Naive thymus-derived CD4-positive, alpha-beta T cell (primary cell): Measurements from ENCODE around the gene C19orf73. TPM values are rescaled to one million over a fixed set of nuclear protein-coding genes. Genes with fewer than 3 reads are reported as not detected.

Experiments
- ATAC-seq: fragments of 150-1000 bp; cut with Tn5 transposase; 2 replicates; pipeline ENCODE4 v1.10.0; 2021; ENCODE audit warnings: mild to moderate bottlenecking, moderate library complexity
- CTCF ChIA-PET: fragments of 350-600 bp; sonication (Branson Sonifier 250); formaldehyde crosslinking; loops from one replicate; lab custom pipeline; 2021; ENCODE audit warnings: antibody characterized with exemption; lab: Charles Lee
- POLR2A ChIA-PET: fragments of 350-600 bp; sonication (Branson Sonifier 250); formaldehyde crosslinking; loops from one replicate; lab custom pipeline; 2021; ENCODE audit warnings: antibody characterized with exemption, inconsistent platforms; lab: Charles Lee
- DNase-seq, 9 donors: peaks; one replicate each; pipeline versions ENCODE4 v3.0.0 to v3.0.0-alpha.2; 2020 to 2022; ENCODE audit warnings: mixed read lengths in 1 of 9
- H3K27ac ChIP-seq: one replicate; pipeline ENCODE4 v1.7.0; 2013; ENCODE audit warnings: mild to moderate bottlenecking, low read depth, low read length, moderate library complexity
- H3K27me3 ChIP-seq, 2 donors: one replicate each; pipeline ENCODE4 v1.7.0; 2013; ENCODE audit warnings: low read length in 2 of 2, mild to moderate bottlenecking in 2 of 2, moderate library complexity in 2 of 2; ENCODE audit not compliant: control insufficient read depth in 2 of 2, insufficient read depth in 2 of 2
- H3K36me3 ChIP-seq, 3 experiments: 1 replicate in 2 of 3; 2 replicates in 1 of 3; pipeline ENCODE4 v1.7.0; 2013; ENCODE audit warnings: low read length in 3 of 3, mild to moderate bottlenecking in 3 of 3, moderate library complexity in 1 of 3; ENCODE audit not compliant: insufficient read depth in 3 of 3, control insufficient read depth in 2 of 3
- H3K4me1 ChIP-seq, 2 donors: one replicate each; pipeline ENCODE4 v1.7.0; 2013; ENCODE audit warnings: low read length in 2 of 2, mild to moderate bottlenecking in 2 of 2, moderate library complexity in 1 of 2; ENCODE audit not compliant: control insufficient read depth in 2 of 2, insufficient read depth in 2 of 2
- H3K4me3 ChIP-seq: 2 replicates; pipeline ENCODE4 v1.7.0; 2013; ENCODE audit warnings: mild to moderate bottlenecking, low read length
- H3K9me3 ChIP-seq, 3 experiments: 1 replicate in 2 of 3; 2 replicates in 1 of 3; pipeline ENCODE4 v1.7.0; 2013; ENCODE audit warnings: low read length in 3 of 3; ENCODE audit not compliant: control insufficient read depth in 2 of 3
- H3K27ac Mint-ChIP-seq, 9 donors: one replicate each; pipeline ENCODE4 v1.8.0; 2020 to 2022; ENCODE audit warnings: mixed read lengths in 9 of 9, mild to moderate bottlenecking in 8 of 9, moderate library complexity in 5 of 9, inconsistent platforms in 2 of 9
- H3K27me3 Mint-ChIP-seq, 5 donors: one replicate each; pipeline ENCODE4 v1.8.0; 2021 to 2022; ENCODE audit warnings: mixed read lengths in 5 of 5, mild to moderate bottlenecking in 1 of 5
- H3K36me3 Mint-ChIP-seq, 5 donors: one replicate each; pipeline ENCODE4 v1.8.0; 2020 to 2022; ENCODE audit warnings: mixed read lengths in 5 of 5, mild to moderate bottlenecking in 3 of 5, inconsistent platforms in 1 of 5
- H3K4me1 Mint-ChIP-seq, 7 donors: one replicate each; pipeline ENCODE4 v1.8.0; 2020 to 2022; ENCODE audit warnings: mixed read lengths in 7 of 7, mild to moderate bottlenecking in 3 of 7, inconsistent platforms in 1 of 7
- H3K4me3 Mint-ChIP-seq, 10 donors: one replicate each; pipeline ENCODE4 v1.8.0; 2020 to 2022; ENCODE audit warnings: mild to moderate bottlenecking in 10 of 10, mixed read lengths in 10 of 10, moderate library complexity in 6 of 10, inconsistent platforms in 2 of 10
- H3K9me3 Mint-ChIP-seq, 11 donors: one replicate each; pipeline ENCODE4 v1.8.0; 2020 to 2022; ENCODE audit warnings: mixed read lengths in 11 of 11, mild to moderate bottlenecking in 4 of 11, inconsistent platforms in 1 of 11, moderate library complexity in 1 of 11
- intact Hi-C, 2 donors: fragments of 100-400 bp; cut with micrococcal nuclease; formaldehyde crosslinking; loops; one replicate each; pipeline ENCODE4 v1.15.1; 2023
- polyA plus RNA-seq, 2 donors: library from polyadenylated mRNA; unstranded; fragments of 300-500 nt; fragmentation: Illumina TruSeq; gene quantifications; one replicate each; pipeline ENCODE4 v1.2.3, GENCODE V29; 2021
- total RNA-seq, 6 experiments: library from RNA in 5 of 6; stranded (reverse) in 5 of 6; gene quantifications; 1 replicate in 5 of 6; 2 replicates in 1 of 6; pipeline ENCODE4 v1.2.3 and lab custom pipeline; 2021 to 2026

The C19orf73 gene
- total and polyA plus RNA-seq, 7 experiments from 2014 or later = 1.3 to 4.8 (median 2.3) TPM

GRCh38 chr19:49114630-49115363 is 4.1 kb downstream of the C19orf73 start:
- Histone ChIP-seq H3K36me3 (peaks cover 0 to 4% (median 0%) of the 10 kb centered on the region in 3 experiments), H3K27ac (peak overlapping the region; percentile 72), H3K4me1 (peaks cover 15 to 19% of the 10 kb centered on the region in 2 donors), H3K4me3 (peak overlapping the region; percentile 54), H3K27me3 (no peaks in the 10 kb centered on the region), H3K9me3 (no peaks in the 10 kb centered on the region)
- CTCF ChIA-PET = interaction anchor here (0.5 to 2.2 kb wide), 6 partner anchors 17 to 459 kb away, joined by 3 to 17 read pairs (median 3); no protein-coding TSS in a partner anchor
- DNase-seq (peak in 8 of 9 donors; percentile 27 to 61 (median 52)), ATAC-seq (no peak)
- POLR2A ChIA-PET = interaction anchor here (0.8 to 1.2 kb wide), 6 partner anchors 13 to 153 kb away, joined by 3 to 13 read pairs (median 3); no protein-coding TSS in a partner anchor
- peaks cover 0 to 2% (median 0%) of the 10 kb centered on the region in 5 donors for H3K27me3 Mint-ChIP-seq
- intact Hi-C loops = loop anchor here (1.0 to 10.0 kb wide), 14 partner anchors 14 to 913 kb away; partner anchors contain the start of genes ALDH16A1 (in 1 of the 2), DBP (in 1 of the 2), FLT3LG (in 1 of the 2) and GYS1 (in 1 of the 2)
- H3K4me1 Mint-ChIP-seq = peaks cover 27 to 48% (median 34%) of the 10 kb centered on the region in 7 donors
- H3K4me3 Mint-ChIP-seq = peak overlapping the region; percentile 77 to 94 (median 84)
- H3K27ac Mint-ChIP-seq = peak overlapping the region in 7 of 9 donors; percentile 47 to 91 (median 69)
- no peaks in the 10 kb centered on the region for H3K36me3 Mint-ChIP-seq
- H3K9me3 Mint-ChIP-seq = no peaks in the 10 kb centered on the region

DNA sequence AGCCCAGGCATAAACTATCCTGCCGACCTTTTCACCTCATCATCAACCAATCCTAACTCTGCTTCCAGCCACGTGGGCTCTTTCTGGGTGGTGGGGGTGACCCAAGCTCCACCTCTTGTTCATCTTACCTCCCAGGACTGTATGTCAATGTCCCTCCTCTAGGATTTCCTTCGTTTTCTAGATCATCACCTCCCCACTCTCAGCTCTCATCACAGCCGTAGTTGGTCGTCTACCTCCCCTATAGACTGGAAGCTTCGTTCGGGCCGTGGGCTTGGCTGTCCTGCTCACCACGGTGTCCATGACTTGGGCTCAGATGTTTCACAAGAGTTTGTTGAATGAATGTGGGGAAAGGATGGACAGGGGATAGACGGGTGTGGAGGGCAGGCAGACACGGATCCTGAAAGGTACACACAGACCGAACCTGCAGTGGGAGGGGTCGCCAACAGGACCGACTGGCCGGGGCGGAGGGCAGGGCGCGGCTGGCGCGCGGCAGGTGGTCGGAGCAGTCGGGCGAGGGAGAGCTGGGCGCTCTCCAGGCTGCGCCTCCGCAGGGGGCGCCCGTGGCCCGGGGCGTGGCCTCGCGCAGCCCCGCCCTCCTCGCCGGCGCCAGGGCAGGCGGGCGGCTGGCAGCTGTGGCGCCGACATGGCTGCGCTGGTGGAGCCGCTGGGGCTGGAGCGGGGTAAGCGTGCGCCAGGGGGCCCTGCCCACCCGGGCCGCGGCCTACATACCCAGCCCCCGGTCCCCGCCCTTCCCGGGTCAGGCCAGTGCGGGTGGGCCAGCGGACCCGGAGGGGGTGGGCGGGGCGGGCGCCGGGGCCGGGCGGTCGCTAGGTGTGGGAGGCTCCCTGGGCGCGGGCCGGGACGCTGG is 4.9 kb downstream of the C19orf73 start, which contains the start of gene LIN7B:
TSS of gene LIN7B (plus strand) at position 609 of the 868 bp plus-strand sequence. CDS start at position 644, 35 bp downstream.
- H3K27me3 Mint-ChIP-seq = no peaks in the 10 kb centered on the region
- ATAC-seq (peak; percentile 74), DNase-seq (peak; percentile 62 to 94 (median 85))
- H3K4me1 Mint-ChIP-seq = peaks cover 28 to 48% (median 34%) of the 10 kb centered on the region in 7 donors
- peak within 1 kb of the TSS; percentile 83 to 94 (median 89) for H3K4me3 Mint-ChIP-seq
- H3K9me3 Mint-ChIP-seq = no peaks in the 10 kb centered on the region
- peak within 1 kb of the TSS; percentile 66 for H3K4me3 ChIP-seq
- no peaks in the 10 kb centered on the region for H3K9me3 ChIP-seq
- no peaks in the 10 kb centered on the region for H3K27me3 ChIP-seq
- POLR2A ChIA-PET = interaction anchor here (0.8 to 1.5 kb wide), 10 partner anchors 13 to 388 kb away, joined by 3 to 13 read pairs (median 3); partner anchors contain the start of gene FTL
- CTCF ChIA-PET = interaction anchor here (0.6 to 2.2 kb wide), 10 partner anchors 8 to 90 kb away, joined by 3 to 17 read pairs (median 3); no protein-coding TSS in a partner anchor
- H3K4me1 ChIP-seq = peaks cover 15 to 19% of the 10 kb centered on the region in 2 donors
- peak within 1 kb of the TSS; percentile 72 for H3K27ac ChIP-seq
- peaks cover 0 to 7% (median 0%) of the 10 kb centered on the region in 3 experiments for H3K36me3 ChIP-seq
- peaks cover 0 to 2% (median 0%) of the 10 kb centered on the region in 5 donors for H3K36me3 Mint-ChIP-seq
- H3K27ac Mint-ChIP-seq = peak within 1 kb of the TSS in 8 of 9 donors; percentile 45 to 91 (median 84)
- intact Hi-C loops = loop anchor here (1.0 to 10.0 kb wide), 7 partner anchors 14 to 479 kb away; partner anchors contain the start of genes DBP (in 1 of the 2), FLT3LG (in 1 of the 2), GYS1 (in 1 of the 2) and RUVBL2 (in 1 of the 2)

- DNase-seq (no peak), ATAC-seq (no peak)
- no peaks in the 10 kb centered on the region for H3K9me3 ChIP-seq
- ChIA-PET POLR2A (interaction anchor here (0.6 to 1.1 kb wide), 2 partner anchors 16 to 17 kb away, joined by 4 read pairs; no protein-coding TSS in a partner anchor), CTCF (interaction anchor here (0.6 to 1.1 kb wide), 3 partner anchors 13 to 758 kb away, joined by 3 to 4 read pairs (median 3); no protein-coding TSS in a partner anchor)
- no peaks in the 10 kb centered on the region for H3K27me3 ChIP-seq
- Mint-ChIP-seq H3K4me1 (peaks cover 19 to 31% (median 24%) of the 10 kb centered on the region in 7 donors), H3K9me3 (no peaks in the 10 kb centered on the region), H3K4me3 (peak overlapping the region in 2 of 10 donors; percentile 21 to 25), H3K27me3 (no peaks in the 10 kb centered on the region), H3K36me3 (peaks cover 5 to 20% (median 10%) of the 10 kb centered on the region in 5 donors), H3K27ac (peak overlapping the region in 1 of 9 donors; percentile 13)
- peaks cover 8 to 11% of the 10 kb centered on the region in 2 donors for H3K4me1 ChIP-seq
- peaks cover 0 to 33% (median 8%) of the 10 kb centered on the region in 3 experiments for H3K36me3 ChIP-seq
- no peak overlapping the region for H3K4me3 ChIP-seq
- intact Hi-C loops = loop anchor here in 1 of 2 donors (10.0 kb wide), 3 partner anchors 363 to 477 kb away; partner anchors contain the start of genes DBP and FLT3LG
- no peak overlapping the region for H3K27ac ChIP-seq
Measured at GRCh38 chr19:49111218-49111998, 7.5 kb downstream of the C19orf73 start.

DNA sequence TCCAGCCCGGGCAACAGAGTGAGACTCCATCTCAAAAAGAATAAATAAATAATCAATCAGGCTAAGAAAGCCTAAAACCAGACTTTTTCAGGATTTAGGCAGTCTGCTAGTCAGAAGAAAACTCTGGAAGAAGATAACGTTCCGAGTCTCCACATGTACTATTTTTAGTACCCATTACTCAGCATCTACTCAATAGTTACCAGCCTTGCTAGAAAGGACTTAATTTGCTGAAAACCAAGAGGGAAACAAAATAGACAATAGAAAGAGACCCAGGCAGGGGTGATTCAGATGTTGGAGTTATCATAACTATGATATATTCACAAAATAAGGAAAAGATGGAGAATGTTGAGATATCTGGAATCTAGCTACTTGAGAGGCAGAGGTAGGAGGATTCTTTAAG is 8.4 kb downstream of the C19orf73 start:
- POLR2A ChIA-PET = interaction anchor here (1.1 kb wide), 1 partner anchor 18 kb away, joined by 4 read pairs; no protein-coding TSS in a partner anchor
- Histone ChIP-seq H3K36me3 (peaks cover 0 to 41% (median 8%) of the 10 kb centered on the region in 3 experiments), H3K4me3 (no peak overlapping the region), H3K27ac (no peak overlapping the region), H3K4me1 (peaks cover 8 to 11% of the 10 kb centered on the region in 2 donors), H3K9me3 (no peaks in the 10 kb centered on the region), H3K27me3 (no peaks in the 10 kb centered on the region)
- DNase-seq (no peak), ATAC-seq (no peak)
- Mint-ChIP-seq H3K27ac (no peak overlapping the region), H3K4me1 (peaks cover 15 to 30% (median 23%) of the 10 kb centered on the region in 7 donors), H3K36me3 (peaks cover 5 to 20% (median 10%) of the 10 kb centered on the region in 5 donors), H3K9me3 (no peaks in the 10 kb centered on the region), H3K27me3 (no peaks in the 10 kb centered on the region), H3K4me3 (no peak overlapping the region)
- intact Hi-C loops = loop anchor here in 1 of 2 donors (10.0 kb wide), 3 partner anchors 364 to 476 kb away; partner anchors contain the start of genes DBP and FLT3LG
- CTCF ChIA-PET = interaction anchor here (1.1 kb wide), 1 partner anchor 36 kb away, joined by 3 read pairs; no protein-coding TSS in a partner anchor

DNA sequence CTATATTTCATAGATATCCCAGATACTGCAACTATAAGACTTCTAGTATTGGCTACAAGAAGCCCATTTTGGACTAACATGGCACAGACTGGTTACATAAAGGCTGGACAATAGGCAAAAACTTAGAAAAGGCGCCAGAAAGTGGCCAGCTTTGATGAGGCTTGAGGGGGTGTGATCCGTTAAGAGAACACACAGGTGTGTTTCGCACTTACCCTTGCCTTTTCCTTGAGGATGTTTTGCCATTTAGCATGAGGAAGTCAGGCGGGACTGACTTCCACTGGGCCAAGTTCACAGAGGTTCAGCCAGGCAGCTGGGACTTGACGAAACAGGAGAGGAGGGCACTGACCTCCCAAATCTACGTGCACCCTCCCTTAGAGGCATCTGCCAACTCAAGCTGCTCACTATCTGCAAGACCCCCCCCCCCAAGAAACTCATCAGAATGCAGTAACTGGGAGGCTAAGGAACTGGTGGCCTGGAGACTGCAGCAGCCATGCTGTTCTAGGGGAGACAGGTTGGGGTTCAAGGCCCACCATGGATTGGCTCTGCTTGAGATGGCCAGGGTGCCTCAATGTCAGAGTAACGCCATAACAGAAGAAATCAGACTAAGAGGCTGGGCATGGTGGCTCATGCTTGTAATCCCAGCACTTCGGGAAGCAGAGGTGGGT is 9.2 kb downstream of the C19orf73 start:
- Histone ChIP-seq H3K27ac (no peak overlapping the region), H3K36me3 (peaks cover 0 to 48% (median 12%) of the 10 kb centered on the region in 3 experiments), H3K9me3 (no peaks in the 10 kb centered on the region), H3K27me3 (no peaks in the 10 kb centered on the region), H3K4me1 (peaks cover 4 to 6% of the 10 kb centered on the region in 2 donors), H3K4me3 (no peak overlapping the region)
- CTCF ChIA-PET = interaction anchor here (0.9 to 1.0 kb wide), 2 partner anchors 8 to 12 kb away, joined by 3 read pairs; no protein-coding TSS in a partner anchor
- no peaks in the 10 kb centered on the region for H3K27me3 Mint-ChIP-seq
- peaks cover 9 to 27% (median 18%) of the 10 kb centered on the region in 7 donors for H3K4me1 Mint-ChIP-seq
- H3K9me3 Mint-ChIP-seq = peaks cover 0 to 1% (median 0%) of the 10 kb centered on the region in 11 donors
- intact Hi-C loops = loop anchor here in 1 of 2 donors (10.0 kb wide), 3 partner anchors 365 to 475 kb away; partner anchors contain the start of genes DBP and FLT3LG
- H3K27ac Mint-ChIP-seq = peak overlapping the region in 2 of 9 donors; percentile 0 to 34
- ATAC-seq (no peak), DNase-seq (no peak)
- peaks cover 5 to 26% (median 15%) of the 10 kb centered on the region in 5 donors for H3K36me3 Mint-ChIP-seq
- no peak overlapping the region for H3K4me3 Mint-ChIP-seq
- POLR2A ChIA-PET = no interaction called here
